ENCODE data around the gene BFSP1.

DNA sequence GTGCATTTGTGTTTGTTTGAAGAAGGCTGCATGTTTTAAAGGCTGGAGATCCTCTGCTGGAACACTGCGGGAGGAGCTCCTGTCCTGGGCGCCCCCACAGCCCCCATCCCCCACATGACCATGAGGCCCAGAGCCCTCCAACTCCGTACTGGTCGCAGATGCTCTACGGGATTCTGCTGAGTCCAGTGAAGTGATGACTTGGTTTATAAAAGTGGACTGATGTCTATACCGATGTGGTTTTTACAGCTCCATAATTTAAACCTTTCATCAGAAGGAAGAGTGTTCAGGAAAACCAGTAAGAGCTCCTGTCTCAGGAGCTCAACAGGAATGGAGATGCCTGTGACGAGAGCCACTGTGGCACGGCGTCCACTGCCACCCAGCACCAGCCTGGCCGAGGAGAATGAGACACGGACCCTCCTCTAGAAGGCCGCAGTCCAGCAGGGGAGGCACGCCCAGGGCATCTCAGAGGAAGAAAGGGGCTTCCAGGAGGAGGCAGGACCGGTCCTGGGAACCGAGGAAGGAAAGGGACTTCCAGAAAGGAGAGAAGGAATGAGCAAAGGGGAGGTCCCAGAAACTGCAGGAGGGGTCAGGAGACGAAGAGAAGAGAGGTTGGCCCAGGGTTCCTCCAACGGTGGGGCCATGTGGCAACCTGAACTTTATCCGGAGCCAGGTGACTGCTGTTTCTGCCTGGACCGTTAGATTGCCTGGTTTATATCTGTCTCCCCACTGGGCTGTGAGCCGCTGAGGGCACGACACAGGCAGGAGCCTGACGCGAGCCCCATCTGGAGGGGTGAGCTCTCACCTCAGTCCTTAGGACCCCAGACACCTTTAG, 26.9 kb downstream of the BFSP1 start:
- TF ChIP-seq, protein P1, sequence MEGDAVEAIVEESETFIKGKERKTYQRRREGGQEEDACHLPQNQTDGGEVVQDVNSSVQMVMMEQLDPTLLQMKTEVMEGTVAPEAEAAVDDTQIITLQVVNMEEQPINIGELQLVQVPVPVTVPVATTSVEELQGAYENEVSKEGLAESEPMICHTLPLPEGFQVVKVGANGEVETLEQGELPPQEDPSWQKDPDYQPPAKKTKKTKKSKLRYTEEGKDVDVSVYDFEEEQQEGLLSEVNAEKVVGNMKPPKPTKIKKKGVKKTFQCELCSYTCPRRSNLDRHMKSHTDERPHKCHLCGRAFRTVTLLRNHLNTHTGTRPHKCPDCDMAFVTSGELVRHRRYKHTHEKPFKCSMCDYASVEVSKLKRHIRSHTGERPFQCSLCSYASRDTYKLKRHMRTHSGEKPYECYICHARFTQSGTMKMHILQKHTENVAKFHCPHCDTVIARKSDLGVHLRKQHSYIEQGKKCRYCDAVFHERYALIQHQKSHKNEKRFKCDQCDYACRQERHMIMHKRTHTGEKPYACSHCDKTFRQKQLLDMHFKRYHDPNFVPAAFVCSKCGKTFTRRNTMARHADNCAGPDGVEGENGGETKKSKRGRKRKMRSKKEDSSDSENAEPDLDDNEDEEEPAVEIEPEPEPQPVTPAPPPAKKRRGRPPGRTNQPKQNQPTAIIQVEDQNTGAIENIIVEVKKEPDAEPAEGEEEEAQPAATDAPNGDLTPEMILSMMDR (IDR thresholded peaks at IDR 0.05): no peak
- TF ChIP-seq ZFX (IDR thresholded peaks at IDR 0.05; ENCODE audit: borderline replicate concordance): no peak

All from 22Rv1 (cell line).